HG03460 (cell line): ENCODE data around the gene RIPOR3.
"Not testable (repeated sequence)": the region's sequence is repeated elsewhere in the genome, so short reads cannot be mapped to it uniquely, and the experiment has no call there.

Experiments used
- ATAC-seq: cut with Tn5 transposase; IDR thresholded peaks from one replicate; pipeline ENCODE4 v1.9.1; 2021; ENCODE audit not compliant: unreplicated experiment

Gene RIPOR3

DNA sequence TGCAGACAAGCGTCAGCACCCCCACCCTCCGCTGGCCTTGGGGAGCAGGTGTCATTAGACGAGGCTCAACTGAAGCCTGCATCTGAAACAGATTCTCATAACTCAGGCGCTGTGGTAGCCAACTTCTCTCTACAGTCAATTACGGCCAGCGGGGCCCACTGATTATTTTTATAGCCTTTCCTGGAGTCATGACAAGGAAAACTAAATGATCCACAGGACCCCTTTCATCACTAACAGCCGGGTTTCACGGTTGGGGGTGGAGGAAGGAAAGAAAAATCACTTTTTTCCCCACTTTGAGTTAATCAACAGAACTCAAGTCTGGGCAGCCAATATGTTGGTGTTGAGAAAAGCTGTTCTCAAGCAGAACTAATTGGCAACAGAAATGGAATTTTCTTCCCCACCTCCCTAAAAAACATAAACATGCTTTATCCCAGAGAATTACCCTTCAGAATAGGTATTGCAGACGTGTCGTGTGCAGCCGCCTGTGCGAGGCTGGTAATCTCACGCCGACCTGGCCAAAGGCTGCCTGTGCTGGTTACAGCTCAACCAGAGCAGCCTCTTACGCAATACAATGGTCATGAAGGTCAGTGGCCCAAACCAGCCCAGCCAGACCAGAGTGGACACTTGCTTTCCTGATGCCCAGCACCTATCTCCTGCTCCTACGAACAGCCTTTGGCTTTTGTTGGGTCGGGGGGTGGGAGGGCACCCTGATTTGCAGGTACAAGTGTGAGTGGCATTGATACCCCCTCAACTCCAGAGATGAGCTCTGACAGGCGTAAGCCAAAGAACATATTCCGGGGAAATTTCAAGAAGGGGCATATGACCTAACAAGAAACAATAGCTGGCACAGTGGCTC lies 11.0 kb downstream of the RIPOR3 start:
- no peak for ATAC-seq

DNA sequence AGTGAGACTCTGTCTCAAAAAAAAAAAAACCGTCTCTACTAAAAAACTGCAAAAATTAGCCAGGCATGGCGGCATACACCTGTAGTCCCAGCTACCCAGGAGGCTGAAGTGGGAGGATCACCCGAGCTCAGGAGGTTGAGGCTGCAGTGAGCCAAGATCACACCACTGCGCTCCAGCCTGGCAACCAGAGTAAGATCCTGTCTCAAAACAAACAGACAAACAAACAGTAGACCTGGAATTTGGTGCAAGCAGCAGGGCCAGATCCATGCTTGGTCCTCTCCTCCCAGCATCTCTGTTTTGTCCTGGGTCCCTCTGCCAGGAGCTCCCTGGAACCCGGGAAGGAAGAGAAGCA lies 11.6 kb downstream of the RIPOR3 start:
- ATAC-seq, result no peak

DNA sequence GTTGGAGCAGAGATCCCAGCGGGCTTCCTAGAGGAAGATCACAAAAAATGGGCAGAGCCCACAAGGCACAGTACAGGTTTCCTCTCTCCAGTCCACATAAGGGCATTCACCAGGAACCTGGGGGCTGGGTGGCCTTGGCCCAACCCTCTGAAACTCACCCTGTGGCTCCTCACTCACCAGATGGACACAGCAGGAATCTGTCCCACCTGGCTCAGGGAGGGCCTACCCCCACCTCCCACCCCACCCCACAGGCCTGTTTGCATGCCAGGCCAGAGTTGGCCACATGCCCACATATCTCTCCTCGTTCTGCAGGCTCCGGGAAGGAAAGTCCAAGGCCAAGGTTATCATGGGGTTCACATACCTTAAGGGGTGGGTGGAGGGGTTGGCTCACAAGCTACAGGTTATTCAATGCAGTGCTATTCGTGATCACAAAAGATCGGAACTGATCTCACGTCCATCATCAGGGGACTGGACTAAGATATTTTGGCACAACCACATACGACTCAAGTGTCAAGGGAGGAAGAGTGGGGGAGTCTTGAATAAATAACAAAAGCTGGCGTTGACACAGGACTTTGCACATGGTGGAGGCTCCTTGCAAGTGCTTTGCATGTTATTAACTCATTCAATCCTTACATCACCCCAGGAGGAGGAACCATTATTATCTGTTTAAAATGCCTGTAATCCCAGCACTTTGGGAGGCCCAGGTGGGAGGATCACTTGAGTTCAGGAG lies 13.0 kb downstream of the RIPOR3 start:
- ATAC-seq, result no peak

DNA sequence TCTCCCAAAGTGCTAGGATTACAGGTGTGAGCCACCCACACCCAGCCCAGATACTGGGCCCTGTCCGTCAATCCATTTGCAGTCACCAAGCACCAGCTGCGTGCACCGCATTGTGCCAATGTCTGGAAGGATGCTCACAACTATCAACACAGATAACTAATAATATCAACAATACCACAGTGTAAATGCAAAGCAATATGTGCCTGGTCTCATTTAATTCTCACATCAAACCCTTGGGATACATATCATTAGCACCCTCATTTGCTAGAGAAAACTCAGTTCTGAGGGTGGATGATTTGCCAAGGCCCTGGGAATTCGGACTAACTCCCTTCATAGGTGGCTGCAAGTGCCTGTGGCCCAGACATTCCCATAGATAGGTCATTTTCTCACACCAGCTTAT lies 14.5 kb downstream of the RIPOR3 start:
- no peak for ATAC-seq

GRCh38 chr20:50676377-50676731 lies 15.0 kb downstream of the RIPOR3 start:
- not testable (repeated sequence) for ATAC-seq

DNA sequence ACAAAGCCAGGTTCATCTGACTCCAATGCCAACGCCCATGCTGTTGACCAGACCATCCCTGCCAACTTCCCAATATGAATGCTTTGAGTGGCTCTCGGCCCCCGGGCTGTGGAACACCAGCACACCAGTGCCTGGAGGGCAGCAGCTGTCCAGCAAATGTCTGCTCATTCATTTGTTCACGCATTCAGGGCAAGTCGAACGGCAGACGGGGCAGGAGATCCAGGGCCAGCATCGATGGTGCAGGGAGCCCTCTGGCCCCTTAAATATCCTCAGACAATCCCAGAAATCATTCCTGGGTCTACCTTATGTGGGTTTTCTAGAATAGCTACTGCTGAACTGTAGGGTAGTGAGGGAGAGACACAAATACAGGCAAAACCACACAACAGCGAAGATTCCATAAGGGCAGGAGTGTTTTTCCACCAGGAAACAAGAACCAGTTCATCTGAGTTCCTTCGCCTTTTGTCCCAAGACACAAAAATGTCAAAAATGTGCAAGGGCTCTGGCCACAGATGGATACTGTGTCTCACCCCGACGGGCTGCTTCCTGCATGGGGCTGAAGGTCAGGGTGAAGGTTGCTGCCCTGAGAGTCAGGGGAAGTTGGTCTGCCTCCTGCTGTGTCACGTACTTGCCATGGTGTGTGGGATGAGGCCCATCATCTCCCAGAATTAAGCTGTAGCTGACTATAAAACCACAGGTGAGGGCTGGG lies 15.5 kb downstream of the RIPOR3 start:
- no peak for ATAC-seq

DNA sequence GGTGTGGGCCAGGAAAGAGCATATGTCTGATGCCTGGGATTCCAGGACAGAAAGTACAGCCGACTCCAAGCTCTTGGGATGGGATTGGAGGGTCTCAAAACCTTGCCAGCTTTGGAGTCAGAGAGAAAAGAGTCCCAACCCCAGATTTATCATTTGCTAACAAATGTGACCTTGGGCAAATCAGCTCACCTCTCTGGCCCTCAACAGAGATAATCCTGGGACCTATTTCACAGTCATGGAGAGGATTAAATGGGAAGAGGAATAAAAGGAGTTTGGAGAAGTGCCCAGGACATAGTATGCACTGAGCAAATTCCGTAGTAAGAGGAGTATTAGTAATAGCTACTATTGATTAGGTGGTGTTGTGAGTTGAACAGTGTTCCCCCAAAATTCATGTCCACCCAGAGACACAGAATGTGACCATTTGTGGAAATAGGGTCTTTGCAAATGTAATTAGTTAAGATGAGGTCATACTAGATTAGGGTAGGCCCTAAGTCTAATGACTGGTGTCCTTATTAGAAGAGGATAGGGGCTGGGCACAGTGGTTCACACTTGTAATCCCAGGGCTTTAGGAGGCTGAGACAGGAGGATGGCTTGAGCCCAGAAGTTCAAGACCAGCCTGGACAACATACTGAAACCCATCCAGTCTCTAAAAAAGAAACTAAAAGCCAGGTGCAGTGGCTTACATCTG lies 17.1 kb downstream of the RIPOR3 start:
- ATAC-seq, result no peak

DNA sequence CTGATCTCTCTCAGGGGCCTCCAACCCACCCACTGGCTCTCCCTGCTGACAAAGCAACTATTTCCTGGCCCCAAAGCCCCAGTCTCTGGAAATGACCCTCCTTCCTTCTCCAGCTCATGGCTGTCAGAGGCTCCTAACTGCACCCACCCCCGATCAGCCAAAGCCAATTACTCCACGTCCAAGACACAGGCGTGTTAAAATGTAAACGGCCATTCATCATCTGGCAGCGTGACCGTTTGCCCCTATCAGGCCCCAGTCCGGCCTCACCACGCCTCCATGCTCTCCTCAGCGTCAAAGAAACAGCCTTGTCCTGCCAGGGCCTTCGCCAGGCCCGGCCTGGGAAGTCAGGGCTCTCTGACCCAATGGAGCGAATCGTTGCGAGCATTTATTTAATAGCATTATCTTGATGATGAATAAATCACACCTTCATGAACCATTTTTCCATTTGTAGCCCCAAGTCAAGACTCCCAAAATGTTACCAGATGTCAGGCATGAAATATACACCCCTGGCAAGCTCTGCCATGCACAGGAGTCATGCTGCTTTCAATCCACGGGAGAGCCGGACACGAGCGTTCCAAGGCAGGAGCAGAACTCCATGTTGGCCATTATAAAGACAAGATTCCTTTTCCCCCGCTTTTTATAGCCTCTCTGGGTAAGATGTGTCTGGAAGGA lies 17.7 kb downstream of the RIPOR3 start:
- ATAC-seq, result no peak

GRCh38 chr20:50673146-50673465 lies 18.2 kb downstream of the RIPOR3 start:
- ATAC-seq, result no peak

DNA sequence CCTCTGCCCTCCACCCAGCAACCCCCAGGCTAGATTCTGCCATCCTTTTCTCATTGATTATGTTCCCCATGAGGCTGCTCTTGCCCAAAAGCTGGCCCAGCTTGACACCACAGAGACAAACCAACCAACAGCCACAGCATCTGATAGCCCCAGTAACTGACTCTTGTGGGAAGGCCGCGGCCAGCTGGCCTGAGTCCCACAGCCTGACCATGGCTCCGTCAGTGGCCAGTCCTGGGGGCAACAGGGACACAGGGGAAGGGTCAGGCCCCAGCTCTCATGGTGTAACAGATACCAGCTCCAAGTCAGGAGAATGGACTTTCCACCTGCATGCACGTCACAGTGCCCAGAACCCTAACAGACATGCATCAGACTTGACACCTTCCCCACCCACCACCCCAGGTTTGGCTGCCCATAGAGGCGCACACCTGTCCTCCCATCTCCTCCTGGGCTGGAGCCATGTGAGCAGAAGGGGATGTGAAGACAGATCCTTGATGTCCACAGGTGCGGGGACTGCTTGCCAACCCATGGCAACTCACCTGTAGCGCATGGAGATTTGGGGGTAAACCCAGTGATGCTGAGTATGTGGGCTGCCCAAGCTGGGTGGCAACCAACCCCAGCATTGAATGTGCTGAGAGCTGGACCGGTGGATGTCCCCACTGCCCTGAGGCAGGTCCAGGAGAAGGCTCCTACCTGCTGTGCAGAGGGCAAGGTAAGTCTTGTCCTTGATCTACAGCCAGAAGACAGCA lies 18.8 kb downstream of the RIPOR3 start:
- ATAC-seq, result no peak

DNA sequence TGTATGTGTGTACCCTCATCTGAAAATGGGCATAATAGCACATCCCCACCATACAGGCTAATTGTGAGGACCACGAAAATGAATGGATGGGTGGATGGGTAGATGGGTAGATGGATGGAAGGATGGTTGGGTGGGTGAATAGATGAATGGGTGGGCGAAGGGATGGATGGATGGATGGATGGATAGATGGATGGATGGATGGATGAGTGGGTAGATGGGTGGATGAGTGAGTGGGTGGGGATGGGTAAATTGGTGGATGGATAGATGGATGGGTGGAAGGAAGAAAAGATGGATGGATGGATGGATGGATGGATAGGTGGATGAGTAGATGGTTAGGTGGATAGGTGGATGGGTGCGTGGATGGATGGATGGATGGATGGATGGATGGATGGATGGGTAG lies 19.7 kb downstream of the RIPOR3 start:
- no peak for ATAC-seq

DNA sequence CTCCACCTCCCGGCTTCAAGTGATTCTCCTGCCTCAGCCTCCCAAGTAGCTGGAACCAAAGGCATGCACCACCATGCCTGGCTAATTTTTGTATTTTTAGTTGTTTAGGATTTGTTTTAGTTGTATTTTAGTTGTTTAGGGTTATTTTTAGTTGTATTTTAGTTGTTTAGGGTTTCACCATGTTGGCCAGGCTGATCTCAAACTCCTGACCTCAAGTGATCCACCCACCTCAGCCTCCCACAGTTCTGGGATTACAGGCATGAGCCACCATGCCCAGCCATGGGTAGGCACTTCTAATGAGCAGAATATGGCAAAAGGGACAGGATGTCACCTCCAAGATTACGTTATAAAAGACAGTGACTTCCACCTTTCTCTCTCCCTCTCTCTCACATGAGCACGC lies 20.3 kb downstream of the RIPOR3 start:
- ATAC-seq, result not testable (repeated sequence)

GRCh38 chr20:50670126-50670862 lies 21.0 kb downstream of the RIPOR3 start:
- ATAC-seq, result no peak

DNA sequence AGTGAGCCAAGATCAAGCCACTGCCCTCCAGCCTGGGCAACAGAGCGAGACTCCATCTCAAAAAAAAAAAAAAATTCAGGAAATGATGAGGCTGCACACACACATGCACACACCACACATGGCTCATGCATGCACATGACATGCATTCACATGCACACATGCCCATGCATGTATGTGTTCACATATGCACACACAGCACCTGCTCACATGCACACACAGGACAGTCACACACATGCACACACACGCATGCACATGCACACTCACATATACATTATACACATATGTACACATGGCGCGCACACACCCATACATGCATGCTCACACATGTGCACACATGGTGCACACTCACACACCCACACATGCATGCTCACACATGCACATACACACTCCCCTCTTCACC lies 22.5 kb downstream of the RIPOR3 start:
- no peak for ATAC-seq

- no peak for ATAC-seq
Observed at GRCh38 chr20:50668326-50668725, 23.0 kb downstream of the RIPOR3 start.

- ATAC-seq, result no peak
Observed at GRCh38 chr20:50666709-50667298, 24.5 kb downstream of the RIPOR3 start.

DNA sequence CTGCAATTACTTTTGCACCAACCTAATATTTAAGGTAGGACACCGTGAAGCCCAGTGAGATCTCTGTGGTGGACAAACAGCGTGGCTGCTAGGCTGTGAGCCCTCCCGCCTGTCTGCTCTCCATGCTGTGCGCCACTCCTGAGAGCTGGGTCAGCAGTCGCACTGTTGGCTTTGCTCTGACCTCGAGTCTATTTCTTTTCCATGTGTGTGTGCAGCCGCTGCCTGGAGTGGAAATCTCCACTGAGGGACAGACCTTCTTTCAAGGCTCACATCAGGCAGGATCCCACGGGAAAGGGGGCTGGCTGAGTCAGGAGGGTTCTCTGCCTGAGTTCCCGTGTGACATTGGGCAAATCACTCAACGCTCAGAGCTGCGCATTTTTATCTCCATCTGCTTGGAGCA lies 27.1 kb downstream of the RIPOR3 start:
- no peak for ATAC-seq

DNA sequence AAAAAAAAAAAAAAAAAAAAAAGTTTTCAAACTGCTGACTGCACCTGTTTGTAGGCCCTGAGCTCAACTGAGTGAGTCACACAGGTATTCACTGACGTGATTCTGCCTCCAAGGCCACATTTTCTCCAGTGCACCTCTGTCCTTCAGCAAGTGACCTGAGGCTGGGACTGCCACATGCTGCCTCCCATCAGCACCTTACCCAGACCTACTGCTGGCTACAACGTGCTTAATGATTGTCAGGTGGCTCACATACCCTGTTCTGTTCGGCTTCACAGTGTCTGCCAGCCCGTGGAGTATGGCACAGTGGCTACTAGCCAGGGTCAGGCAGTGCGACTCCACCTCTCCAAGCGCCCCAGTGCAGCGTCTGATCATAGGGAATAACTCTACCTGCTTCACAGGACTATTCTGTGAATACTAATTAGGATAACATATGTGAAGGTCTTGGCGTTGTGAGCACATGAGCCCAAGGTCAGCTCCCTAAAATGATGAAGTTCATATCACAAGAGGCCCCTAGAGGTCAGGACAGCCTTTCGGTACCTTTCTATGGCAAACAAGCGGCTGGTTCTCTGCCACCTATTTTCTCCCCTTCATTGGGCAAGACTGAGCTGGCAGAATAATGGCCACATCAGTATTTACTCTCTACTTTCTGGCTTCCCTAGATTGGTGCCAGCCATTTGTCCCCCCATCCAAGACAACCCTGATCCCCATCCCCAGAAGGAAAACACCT lies 28.1 kb downstream of the RIPOR3 start:
- ATAC-seq, result no peak
